Stimulated activated CD4-positive, alpha-beta T cell treated with anti-CD3 and anti-CD28 coated beads, Interleukin-4, amount 100 ng/mL, for 48 hours (primary cell): ENCODE data around the gene ST8SIA4.

Source experiments
- DNase-seq, 2 donors: peaks; one replicate each; pipeline ENCODE4 v3.0.0-alpha.2; 2020; ENCODE audit warnings: low read depth in 2 of 2

ST8SIA4 gene, protein sequence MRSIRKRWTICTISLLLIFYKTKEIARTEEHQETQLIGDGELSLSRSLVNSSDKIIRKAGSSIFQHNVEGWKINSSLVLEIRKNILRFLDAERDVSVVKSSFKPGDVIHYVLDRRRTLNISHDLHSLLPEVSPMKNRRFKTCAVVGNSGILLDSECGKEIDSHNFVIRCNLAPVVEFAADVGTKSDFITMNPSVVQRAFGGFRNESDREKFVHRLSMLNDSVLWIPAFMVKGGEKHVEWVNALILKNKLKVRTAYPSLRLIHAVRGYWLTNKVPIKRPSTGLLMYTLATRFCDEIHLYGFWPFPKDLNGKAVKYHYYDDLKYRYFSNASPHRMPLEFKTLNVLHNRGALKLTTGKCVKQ

GRCh38 chr5:100903039-100903887 lies at the start of gene ST8SIA4:
TSS of gene ST8SIA4 (minus strand) at chr5:100903282. CDS start at chr5:100902955, 327 bp downstream.
- peak; percentile 81 to 89 for DNase-seq

- no peak for DNase-seq
Observed at GRCh38 chr5:100950985-100951384, 47.9 kb upstream of the ST8SIA4 start.

- DNase-seq = no peak
Observed at GRCh38 chr5:100913298-100913697, 10.2 kb upstream of the ST8SIA4 start.

- DNase-seq = no peak
Observed at GRCh38 chr5:100909034-100909433, 6.0 kb upstream of the ST8SIA4 start.

DNA sequence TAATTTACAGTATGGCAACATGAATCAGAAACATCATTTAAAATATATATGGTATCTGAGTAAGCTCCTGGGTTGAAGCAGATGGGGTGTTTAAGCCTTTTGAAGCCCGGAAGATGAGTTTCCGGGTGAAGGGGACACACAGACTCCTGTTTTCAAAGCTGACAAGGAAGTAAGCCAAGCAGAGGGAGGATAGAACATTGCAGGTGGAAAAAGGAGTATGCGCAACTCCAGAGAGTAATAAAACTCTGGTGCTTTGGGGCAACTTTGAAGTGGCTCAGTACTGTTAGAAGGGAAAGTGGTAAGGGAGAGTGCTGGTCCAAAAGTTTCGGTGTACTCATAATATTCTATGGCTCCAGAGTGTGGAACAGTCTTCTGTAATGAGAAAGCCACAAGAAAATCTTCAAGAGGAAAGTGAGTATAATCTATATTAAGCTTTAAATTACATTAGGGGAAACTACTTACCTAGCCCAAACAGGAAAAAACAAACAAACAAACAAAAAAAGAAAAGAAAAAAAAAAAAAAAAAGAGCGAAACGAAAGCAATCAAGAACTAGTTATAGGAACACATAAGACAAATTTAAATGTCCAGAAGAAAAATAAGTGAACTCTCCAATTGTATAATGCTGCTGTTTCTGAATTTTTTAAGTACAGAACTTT lies 2.3 kb upstream of the ST8SIA4 start:
- no peak for DNase-seq

DNA sequence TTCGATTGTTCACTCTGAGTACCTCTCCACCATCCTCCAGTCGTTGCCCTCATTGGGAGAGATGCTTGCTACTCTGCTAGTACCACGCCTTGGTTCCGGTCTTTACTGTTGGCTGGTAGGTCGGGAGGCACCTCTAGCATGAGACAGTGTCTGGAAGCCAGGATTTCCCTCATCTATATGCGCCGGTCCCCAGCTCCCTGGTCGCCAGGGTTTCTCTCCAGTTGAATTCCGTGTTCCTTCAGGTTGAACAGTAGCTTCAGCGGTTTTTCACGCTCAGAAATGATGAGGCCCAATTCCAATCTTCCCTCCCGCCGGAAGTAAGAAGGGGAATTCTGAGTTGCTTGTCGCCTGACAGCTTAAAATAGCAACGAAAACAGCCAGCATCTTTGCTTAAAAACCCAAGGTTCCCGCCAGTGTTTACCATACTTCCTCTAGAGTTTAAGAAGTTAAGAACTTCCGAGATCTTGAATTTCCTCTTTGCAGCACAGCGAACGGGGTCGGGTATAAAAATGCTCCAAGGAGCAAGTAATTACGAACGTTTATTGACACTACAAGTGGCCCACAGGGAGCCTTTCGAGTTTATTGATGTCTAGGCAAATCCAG lies 1.3 kb upstream of the ST8SIA4 start:
- DNase-seq = no peak

DNA sequence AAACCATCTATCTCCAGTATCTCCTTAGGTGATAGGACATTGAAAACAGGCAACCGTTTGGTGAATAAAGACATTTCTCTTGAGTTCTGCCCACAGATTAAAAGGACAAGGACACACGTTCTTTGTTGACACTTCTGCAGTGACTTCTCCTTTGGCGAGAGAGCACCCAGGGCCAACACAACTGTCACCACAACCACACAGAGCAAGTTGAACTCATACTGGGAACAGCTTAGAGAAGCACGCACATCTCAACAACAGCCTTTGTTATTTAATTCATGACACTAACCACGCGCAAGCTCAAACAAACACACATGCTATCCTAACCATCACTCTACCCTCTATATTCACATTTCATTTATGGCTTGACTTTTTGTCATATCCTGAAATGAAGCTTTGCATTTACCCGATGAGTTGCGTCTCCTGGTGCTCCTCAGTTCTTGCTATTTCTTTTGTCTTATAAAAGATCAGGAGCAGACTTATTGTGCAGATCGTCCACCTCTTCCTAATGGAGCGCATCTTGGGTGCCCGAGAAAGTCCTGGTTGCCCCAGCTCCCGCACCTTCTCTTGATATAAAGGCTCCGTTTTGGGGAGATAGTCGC lies 543 bp downstream of the ST8SIA4 start:
- no peak for DNase-seq

DNA sequence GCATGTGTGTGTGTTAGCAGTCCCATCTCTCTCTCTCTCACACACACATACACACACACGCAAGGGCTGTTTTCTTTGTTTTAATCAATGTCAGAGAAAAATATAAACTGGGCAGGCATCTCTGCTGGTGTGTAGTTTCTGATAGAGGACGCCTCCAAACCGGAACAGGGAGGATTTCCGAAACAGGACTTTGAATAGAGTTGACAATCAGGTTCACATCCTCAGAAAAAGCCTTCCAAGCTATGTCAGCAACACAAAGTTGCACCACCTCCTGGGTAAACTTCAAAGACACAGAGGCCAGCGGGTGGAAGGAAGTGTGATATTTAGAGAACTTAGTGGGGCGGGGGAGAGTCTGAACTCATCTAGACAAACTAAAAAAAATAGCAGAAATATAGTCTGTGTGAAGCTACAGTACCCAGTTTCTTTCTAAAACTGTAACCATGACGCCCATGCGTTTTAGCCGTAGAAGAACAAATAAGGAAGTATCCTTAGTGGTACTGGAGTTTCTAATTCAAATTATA lies 1.2 kb downstream of the ST8SIA4 start:
- no peak for DNase-seq

DNA sequence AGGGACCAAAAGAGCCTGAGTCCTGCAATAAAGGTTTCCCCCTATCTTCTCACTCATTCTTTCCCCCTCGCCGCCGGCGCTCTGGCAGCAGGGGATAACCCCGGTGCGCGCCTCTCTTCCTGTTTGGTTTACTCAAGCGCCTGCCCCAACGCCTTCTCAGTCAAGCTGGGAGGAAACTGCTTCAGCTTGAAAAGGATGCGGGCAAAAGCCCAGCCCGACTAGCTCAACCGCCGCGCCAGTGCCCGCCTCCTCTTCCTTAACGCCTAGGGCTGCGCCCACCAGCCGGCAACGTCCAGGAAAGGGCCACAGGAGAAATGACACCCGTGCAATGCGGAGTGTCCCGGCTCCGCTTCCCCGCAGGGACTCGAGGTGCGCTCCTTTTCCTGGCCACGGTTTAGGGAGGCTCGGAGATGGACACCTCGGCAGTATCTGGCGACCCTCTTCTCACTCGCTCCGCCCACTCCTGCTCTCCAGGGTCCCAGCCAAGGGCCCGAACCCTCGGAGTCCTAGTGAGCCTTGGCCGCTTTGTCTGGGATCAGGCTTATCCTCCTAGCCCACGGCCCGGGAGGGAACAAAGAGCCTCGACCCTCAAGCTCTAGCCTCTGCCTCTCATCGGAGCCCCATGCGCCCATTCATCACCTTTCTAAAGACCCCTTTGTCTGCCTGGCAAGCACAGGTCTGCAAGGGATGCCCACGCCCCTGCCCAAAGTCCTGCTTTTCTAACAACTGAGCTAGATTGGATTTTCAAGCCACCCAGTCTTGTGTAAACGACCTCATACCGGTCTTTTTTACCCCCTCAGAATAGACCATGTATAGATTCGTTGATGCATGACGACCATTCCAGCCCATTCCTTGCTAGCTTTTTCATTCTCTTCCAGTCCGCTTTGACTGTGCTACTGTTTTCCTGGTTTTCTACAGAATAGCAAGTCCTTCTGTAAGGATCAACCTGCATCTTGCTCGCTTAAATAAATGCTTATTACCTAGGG lies 2.0 kb downstream of the ST8SIA4 start:
- DNase-seq = peak; percentile 79 to 89

DNA sequence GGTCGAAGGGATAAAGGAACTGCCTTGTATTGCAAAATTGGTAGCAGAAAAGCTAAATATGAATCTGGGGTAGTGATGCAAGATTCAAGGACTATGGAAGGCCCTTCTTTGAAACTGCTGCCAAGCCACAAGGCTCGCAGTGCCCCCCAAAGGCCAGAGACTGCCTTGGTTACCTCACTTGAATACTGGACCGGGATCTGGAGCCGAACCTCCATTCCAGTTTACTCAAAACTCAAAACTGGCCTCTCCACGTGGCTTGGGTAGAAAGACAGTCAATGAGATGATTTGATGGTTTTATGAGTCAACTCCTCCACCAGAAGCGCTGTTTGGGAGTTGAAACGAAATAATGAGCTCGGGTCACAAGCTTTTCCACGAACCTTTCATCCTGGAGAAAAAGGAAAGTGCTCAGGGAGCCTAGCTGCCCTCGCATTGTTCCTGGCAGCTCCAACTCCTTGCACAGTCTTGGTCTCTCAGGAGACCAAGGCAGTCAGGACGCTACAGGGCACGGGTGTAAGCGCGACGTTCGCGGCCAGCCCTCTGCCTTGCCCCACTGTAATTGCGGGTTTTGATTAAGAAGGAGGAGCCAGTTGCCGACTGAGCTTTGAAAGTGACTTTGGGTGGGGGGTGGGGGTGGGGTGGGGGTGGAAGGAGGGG lies 2.8 kb downstream of the ST8SIA4 start:
- DNase-seq = no peak

DNA sequence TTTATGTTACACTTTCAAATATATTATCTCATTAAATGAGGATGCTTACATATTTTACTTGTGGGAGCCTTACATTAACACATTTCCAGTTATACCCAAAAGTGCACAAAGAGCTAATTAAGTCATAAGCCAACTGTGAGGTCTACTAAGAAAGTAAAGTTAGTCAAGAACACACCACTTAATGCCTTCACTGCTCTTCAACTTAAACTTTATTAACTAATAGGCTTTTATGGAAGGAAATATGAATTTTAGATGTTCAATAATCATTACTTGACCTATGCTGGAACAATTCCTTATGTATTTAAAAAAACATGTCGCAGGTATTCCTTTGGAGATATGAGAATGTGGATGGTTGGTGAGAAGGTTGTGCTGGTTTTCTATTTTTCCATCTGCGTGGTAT lies 3.4 kb downstream of the ST8SIA4 start:
- no peak for DNase-seq

DNA sequence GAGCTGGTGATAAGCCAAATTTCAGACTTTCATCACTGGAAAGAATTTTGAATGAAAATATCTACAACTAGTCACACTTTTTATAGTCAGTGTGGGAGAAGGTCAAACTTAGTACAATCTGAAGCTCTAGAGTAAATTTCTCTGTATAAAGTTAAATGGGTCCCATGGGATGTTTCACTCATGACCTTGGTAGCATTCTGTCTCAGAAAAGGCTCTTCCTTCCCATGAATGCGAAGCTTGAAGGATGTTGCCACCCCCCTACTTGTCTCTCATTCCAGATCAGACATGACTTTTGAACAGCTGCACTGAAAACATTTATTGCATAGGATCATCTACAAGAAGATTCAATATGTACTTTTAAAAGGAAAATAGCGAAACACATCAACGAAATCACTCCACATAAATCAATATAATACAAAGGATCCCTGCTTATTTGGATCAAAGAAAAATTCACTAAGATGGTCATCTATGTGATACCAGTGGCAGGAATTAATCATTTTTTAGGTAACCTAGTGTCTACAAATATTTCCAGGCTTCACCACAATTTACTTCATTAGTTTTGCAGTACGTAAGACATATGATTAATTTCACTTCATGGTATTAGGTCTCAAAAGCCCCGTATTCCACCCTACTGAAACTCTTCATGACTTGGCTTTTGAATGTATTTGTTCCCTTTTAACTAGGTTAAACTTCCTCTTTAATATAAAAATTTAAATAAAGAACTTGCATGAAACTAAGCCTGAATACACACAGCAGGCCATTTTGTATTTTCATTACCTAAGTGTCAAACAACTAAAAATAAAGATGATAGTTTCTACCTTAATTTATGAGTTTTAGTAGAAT lies 4.4 kb downstream of the ST8SIA4 start:
- DNase-seq = no peak

DNA sequence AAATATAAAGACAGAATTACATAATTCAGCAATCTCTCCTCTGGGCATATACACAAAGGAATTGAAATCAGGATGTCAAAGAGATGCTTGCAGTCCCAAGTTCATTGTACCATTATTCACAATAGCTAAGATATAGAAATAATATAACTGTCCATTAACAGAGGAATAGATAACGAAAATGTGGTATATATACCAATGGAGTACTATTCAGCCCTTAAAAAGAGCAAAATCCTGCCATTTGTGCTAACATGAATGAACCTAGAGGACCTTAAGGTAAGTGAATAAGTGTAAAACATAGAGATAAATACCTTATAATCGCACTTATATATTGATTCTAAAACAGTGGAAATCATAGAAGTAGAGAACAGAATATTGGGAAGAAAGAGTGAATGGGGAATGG lies 7.0 kb downstream of the ST8SIA4 start:
- DNase-seq = no peak

DNA sequence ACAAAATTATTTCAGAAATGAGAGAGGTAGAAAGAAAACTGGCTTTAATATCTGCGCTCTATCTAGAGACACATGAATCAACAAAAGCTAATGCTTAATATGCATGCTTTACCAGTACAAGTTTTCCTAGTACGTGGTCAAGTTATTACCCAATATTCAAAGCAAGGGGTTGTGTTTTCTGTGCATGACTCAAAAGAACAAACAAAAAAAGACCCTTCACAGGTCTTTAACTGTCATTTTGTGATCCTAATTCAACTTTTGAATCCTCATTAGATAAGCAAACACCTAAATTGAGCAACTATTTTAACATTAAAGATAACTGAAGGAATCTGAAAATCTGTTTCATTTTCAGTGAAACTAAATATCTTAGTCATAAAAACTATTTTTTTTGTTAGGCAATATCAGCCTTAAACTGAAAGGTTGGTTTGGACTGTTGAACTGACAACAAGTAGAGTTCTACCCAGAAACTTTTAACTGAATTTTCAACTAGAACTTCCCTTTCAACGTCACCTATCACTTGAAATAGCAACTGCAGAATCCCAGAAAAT lies 12.5 kb downstream of the ST8SIA4 start:
- no peak for DNase-seq

DNA sequence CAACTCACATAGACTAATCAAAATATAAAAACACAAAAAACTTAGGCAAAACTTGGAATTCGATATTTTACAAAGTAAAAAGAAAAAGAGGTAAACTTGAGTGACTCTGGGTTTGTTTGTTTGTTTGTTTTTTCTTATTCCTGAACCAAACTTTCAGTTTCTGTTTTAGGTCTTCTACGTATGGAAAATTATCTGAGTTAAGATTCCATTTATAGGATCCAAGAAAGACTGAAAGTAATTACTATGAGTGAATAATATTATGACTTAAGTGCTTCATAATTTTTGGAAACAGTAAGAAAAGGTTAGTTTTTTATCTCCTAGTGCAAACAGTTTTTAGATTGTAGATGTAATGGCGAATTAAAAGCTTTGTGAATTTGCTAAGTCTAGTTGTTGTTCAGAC lies 13.2 kb downstream of the ST8SIA4 start:
- DNase-seq = no peak

DNA sequence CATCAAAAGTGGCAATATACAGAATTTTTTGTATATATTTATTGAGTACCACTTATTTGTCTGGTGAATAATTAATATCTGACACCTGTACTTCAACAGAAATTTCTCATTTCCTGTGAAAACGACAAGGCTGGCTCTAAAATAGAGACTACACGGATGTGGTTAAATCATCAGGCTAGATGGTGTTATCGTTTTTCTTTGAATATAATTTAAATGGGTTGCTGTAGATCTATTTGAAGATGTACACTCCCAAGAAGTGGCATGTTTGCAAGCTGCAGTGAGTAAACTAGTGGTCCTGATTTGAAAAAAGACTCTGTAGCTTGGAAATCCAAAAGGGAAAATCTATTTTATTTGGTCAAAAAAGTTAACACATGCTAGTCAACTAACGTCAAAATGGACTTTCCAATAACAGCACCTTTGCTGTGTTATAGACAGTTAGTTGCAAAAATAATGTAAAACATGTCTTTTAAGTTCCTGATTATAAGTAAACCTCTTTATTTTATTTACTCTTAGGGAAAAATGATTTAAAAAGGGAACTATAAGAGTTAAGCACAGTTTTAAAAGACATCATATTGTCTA lies 13.8 kb downstream of the ST8SIA4 start:
- DNase-seq = no peak

DNA sequence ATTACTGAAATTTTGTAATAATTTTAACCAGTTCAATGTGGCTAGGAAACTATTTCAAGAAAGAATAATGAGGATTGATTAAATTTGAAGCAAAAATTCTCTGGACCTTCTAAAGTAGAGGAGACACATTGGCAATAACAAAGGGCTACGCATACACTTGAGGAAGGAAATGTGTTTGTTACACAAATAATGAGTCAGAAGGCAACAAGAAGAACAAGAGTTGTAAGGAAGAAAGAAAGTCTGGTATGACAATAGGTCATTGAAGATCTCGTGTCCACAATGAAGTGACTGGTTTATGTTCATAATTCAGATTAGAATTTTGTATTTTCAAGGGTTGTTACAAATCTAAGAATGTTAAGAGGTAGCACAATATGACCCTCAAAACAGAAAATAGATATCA lies 25.8 kb downstream of the ST8SIA4 start:
- no peak for DNase-seq
